ENCODE data around the gene SURF1. TPM values are rescaled to one million over a fixed set of nuclear protein-coding genes. Genes with fewer than 3 reads are reported as not detected.
A peak's percentile ranks its signal among the peaks of the same experiment; 100 is the strongest.

The SURF1 gene, protein sequence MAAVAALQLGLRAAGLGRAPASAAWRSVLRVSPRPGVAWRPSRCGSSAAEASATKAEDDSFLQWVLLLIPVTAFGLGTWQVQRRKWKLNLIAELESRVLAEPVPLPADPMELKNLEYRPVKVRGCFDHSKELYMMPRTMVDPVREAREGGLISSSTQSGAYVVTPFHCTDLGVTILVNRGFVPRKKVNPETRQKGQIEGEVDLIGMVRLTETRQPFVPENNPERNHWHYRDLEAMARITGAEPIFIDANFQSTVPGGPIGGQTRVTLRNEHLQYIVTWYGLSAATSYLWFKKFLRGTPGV
- 10 to 100 TPM; 40.6 to 41.9 TPM for total RNA-seq

DNA sequence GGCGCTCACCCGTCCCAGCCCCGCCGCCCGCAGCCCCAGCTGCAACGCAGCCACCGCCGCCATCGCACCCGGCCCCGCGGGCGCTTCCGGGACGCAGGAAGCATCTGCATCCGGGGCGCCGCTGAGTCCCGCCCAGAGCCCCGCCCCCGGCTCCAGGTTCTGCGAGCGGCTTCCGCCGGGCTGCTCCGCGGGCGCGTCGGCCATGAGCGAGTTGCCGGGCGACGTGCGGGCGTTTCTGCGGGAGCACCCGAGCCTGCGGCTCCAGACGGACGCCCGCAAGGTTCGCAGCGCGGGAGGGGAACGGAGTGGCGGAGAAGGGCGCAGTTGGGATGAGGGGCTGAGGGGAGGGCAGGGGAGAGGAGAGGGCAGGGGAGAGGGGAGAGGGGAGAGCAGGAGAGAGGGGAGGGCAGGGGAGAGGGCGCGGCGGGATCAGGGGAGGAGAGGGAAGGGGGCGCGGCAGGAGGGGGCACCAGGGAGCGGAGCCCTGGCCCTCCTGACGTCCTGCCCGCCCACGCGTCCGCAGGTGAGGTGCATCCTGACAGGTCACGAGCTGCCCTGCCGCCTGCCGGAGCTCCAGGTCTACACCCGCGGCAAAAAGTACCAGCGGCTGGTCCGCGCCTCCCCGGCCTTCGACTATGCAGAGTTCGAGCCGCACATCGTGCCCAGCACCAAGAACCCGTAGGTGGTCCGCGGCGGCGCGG is at the start of gene SURF1, which contains the start of gene SURF2:
SURF1 (minus strand) TSS at position 97 of the 701 bp plus-strand sequence; CDS start at position 63, 34 bp downstream.
SURF2 (plus strand) TSS at position 160 of the 701 bp plus-strand sequence; CDS start at position 203, 43 bp downstream.
- peak within 1 kb of the TSS; percentile 93 for H3K4me3 Mint-ChIP-seq
- ATAC-seq (ENCODE audit: low read depth) (peak; percentile 89), DNase-seq (peak; percentile 95)
- no peaks in the 10 kb centered on the region for H3K27me3 Mint-ChIP-seq
- peak within 1 kb of the TSS; percentile 86 for H3K27ac Mint-ChIP-seq
- H3K4me1 Mint-ChIP-seq: peaks cover 27% of the 10 kb centered on the region
- POLR2A ChIA-PET: interaction anchor here (0.7 to 8.3 kb wide), 13 partner anchors 8 to 1002 kb away, joined by 3 to 162 read pairs (median 4); partner anchors contain the start of genes MED22, REXO4, RPL7A and SETX
- H3K36me3 Mint-ChIP-seq: peaks cover 16% of the 10 kb centered on the region
- no peaks in the 10 kb centered on the region for H3K9me3 Mint-ChIP-seq

DNA sequence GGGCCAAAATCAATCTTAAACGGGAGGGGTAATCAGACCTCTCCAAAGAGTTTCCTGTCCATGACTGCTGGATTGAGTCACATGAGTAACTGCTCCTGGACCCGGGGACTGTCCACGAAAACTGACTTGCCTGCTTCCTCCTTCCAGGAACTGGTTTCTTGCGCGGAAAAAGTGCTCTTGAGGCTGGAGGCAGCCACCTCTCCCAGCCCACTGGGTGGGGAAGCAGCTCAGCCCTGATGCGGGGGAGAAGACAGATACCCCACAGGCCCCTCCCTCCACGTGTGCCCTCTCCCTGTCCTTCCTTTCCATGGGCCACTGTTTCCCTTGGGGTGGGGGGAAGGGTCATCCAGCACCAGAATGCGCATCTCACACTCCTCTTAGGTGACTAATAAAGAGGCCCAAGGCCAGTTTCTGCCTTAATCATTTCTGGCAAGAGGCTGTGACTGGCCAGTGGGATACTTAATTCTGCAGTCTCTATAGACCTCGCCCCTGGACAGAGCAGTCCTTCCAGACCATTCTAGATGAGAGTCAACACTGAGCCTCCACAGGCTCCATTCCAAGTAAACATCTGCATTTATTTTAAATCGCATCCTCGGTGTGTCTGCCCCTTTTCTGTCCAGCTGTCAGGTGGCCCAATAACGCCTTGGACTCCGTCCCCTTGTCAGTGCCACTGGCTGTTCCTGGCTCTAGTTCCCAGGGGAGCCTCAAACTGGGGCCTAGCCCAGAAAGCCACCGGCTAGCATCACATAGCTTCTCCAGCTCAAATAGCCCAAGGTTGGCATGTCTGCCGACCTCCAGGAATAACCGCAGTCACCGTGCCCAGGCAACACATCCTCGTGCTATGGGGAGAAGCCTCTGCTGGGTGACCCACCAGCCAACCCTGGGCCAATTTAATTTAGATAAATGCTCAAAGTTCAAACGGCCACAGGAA is 49.5 kb upstream of the SURF1 start:
- Mint-ChIP-seq H3K27ac (no peak overlapping the region), H3K4me1 (peaks cover 10% of the 10 kb centered on the region), H3K4me3 (no peak overlapping the region), H3K36me3 (peaks cover 13% of the 10 kb centered on the region), H3K9me3 (no peaks in the 10 kb centered on the region), H3K27me3 (no peaks in the 10 kb centered on the region)
- POLR2A ChIA-PET: no interaction called here
- ATAC-seq (ENCODE audit: low read depth) (no peak), DNase-seq (no peak)

- ATAC-seq (ENCODE audit: low read depth) (no peak), DNase-seq (no peak)
- H3K27ac Mint-ChIP-seq: no peak overlapping the region
- peaks cover 11% of the 10 kb centered on the region for H3K36me3 Mint-ChIP-seq
- no peaks in the 10 kb centered on the region for H3K27me3 Mint-ChIP-seq
- no peaks in the 10 kb centered on the region for H3K9me3 Mint-ChIP-seq
- no peak overlapping the region for H3K4me3 Mint-ChIP-seq
- H3K4me1 Mint-ChIP-seq: peaks cover 10% of the 10 kb centered on the region
- POLR2A ChIA-PET: interaction anchor here (0.8 kb wide), 1 partner anchor 30 kb away, joined by 7 read pairs; no protein-coding TSS in a partner anchor
Measured at GRCh38 chr9:133404454-133405002, 48.2 kb upstream of the SURF1 start.

GRCh38 chr9:133403766-133404453 is 47.6 kb upstream of the SURF1 start:
- Mint-ChIP-seq H3K27ac (no peak overlapping the region), H3K27me3 (no peaks in the 10 kb centered on the region), H3K9me3 (no peaks in the 10 kb centered on the region), H3K36me3 (peaks cover 11% of the 10 kb centered on the region), H3K4me1 (peaks cover 10% of the 10 kb centered on the region), H3K4me3 (no peak overlapping the region)
- POLR2A ChIA-PET: interaction anchor here (0.8 kb wide), 1 partner anchor 30 kb away, joined by 7 read pairs; no protein-coding TSS in a partner anchor
- ATAC-seq (ENCODE audit: low read depth) (peak; percentile 51), DNase-seq (peak; percentile 71)

DNA sequence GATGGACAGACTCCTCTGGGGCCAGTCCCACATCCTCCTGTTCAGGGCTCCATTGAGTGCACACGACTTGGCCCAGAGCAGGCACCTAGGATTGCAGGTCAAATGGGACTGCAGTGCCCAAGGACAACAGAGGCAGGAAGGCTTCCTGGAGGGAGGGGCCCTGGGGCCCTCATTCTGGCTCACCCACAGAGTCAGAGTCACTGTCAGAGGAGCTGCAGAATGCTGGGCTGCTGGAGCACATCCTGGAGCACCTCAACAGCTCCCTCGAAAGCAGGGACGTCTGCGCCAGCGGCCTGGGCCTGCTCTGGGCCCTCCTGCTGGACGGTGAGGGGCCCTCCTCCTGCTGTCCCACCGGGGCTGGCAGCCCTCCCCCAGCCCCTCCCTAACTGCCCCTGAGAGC is 46.4 kb upstream of the SURF1 start:
- peaks cover 10% of the 10 kb centered on the region for H3K4me1 Mint-ChIP-seq
- no peaks in the 10 kb centered on the region for H3K27me3 Mint-ChIP-seq
- H3K4me3 Mint-ChIP-seq: no peak overlapping the region
- no peak for DNase-seq
- peaks cover 10% of the 10 kb centered on the region for H3K36me3 Mint-ChIP-seq
- no peak overlapping the region for H3K27ac Mint-ChIP-seq
- no peak for ATAC-seq (ENCODE audit: low read depth)
- no peaks in the 10 kb centered on the region for H3K9me3 Mint-ChIP-seq
- POLR2A ChIA-PET: interaction anchor here (0.7 kb wide), 1 partner anchor 32 kb away, joined by 3 read pairs; no protein-coding TSS in a partner anchor

DNA sequence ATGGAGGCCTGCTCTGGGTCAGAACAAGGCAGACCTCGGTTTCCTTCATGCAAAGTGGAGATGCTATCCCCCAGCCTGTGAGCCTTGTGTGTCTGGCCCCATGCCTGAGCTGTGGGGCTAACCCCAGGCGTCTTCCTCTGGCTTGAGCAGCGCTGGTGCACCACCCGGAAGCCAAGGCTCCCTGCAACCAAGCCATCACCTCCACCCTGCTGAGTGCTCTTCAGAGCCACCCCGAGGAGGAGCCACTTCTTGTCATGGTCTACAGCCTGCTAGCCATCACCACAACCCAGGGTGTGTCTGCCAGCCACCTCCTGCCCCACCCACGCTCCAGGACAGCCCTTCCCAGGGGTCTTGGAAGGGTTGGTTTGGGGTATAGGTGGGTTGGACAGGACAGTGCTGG is 45.3 kb upstream of the SURF1 start:
- Mint-ChIP-seq H3K27me3 (no peaks in the 10 kb centered on the region), H3K4me1 (peaks cover 5% of the 10 kb centered on the region), H3K36me3 (peaks cover 1% of the 10 kb centered on the region), H3K27ac (no peak overlapping the region), H3K9me3 (no peaks in the 10 kb centered on the region), H3K4me3 (no peak overlapping the region)
- DNase-seq: no peak
- ATAC-seq (ENCODE audit: low read depth): no peak
- POLR2A ChIA-PET: no interaction called here

DNA sequence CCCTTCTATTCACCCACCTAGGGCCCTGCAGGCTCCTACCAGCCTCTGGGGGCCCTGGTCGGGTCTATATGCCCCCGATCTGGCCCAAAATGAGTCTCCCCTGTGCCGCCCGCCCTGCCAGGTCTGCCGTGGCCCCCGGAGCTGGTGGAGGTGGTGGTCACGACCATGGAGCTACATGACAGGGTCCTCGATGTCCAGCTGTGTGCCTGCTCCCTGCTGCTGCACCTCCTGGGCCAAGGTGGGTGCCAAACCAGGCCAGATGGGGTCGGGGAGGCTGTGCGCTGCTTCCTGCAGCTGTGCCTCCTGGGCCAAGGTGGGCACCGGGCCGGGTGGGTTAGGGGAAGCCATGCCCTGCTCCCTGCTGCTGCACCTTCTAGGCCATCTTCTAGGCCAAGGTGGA is 44.0 kb upstream of the SURF1 start:
- Mint-ChIP-seq H3K27ac (no peak overlapping the region), H3K4me3 (no peak overlapping the region)

DNA sequence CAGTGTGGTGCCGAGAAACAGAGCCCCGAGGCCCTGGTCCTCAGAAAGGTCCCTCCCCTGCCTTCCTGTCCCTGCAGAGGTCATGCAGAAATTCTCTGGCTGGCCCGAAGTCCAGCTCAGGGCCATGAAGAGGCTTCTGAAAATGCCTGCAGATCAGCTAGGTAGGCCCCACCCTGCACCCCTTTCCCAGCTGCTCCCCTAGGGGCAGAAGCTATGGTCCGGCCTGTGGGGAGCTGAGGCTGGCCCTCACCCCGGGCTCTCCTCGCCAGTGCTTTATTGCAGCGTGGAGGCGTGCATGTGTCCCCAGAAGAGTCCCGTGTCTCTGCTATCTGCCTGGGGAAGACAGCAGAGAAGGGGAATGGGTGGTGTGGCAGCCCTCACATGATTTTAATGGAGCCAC is 41.6 kb upstream of the SURF1 start:
- no peak for DNase-seq

More for the DNA sequence above, 44.0 kb upstream of the SURF1 start:
- no peaks in the 10 kb centered on the region for H3K27me3 Mint-ChIP-seq
- H3K4me1 Mint-ChIP-seq: peaks cover 5% of the 10 kb centered on the region
- POLR2A ChIA-PET: no interaction called here
- DNase-seq (no peak), ATAC-seq (ENCODE audit: low read depth) (no peak)
- no peaks in the 10 kb centered on the region for H3K9me3 Mint-ChIP-seq
- H3K36me3 Mint-ChIP-seq: no peaks in the 10 kb centered on the region

DNA sequence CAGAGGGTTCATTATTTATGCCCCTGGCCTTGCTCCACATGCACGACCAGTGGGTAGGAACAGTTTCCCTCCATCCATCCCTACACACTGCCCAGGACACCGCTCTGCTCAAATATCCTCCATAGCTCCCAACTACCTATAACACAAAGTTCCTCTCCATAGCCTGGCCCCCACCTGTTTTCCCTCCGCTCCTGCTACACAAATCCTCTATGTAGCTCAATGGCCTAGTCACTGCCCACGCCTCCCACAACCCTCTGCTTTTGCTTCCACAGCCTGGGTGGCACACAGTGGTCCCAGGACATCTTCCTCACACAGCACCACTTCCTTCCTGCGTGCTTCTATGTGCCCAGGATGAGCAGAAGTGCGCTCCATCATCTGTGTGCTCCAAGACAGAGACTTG is 41.1 kb upstream of the SURF1 start:
- no peak for DNase-seq
- Mint-ChIP-seq H3K4me1 (peaks cover 3% of the 10 kb centered on the region), H3K9me3 (no peaks in the 10 kb centered on the region), H3K4me3 (no peak overlapping the region), H3K27me3 (peaks cover 2% of the 10 kb centered on the region), H3K27ac (no peak overlapping the region), H3K36me3 (no peaks in the 10 kb centered on the region)
- ATAC-seq (ENCODE audit: low read depth): no peak
- POLR2A ChIA-PET: no interaction called here

More for the DNA sequence above, 41.6 kb upstream of the SURF1 start:
- H3K4me1 Mint-ChIP-seq: peaks cover 3% of the 10 kb centered on the region
- H3K4me3 Mint-ChIP-seq: no peak overlapping the region
- H3K27ac Mint-ChIP-seq: no peak overlapping the region
- H3K36me3 Mint-ChIP-seq: no peaks in the 10 kb centered on the region
- ATAC-seq (ENCODE audit: low read depth): no peak
- H3K9me3 Mint-ChIP-seq: no peaks in the 10 kb centered on the region
- POLR2A ChIA-PET: no interaction called here
- H3K27me3 Mint-ChIP-seq: peaks cover 2% of the 10 kb centered on the region

GRCh38 chr9:133396952-133397351 is 40.7 kb upstream of the SURF1 start:
- no peak overlapping the region for H3K27ac Mint-ChIP-seq
- no peak overlapping the region for H3K4me3 Mint-ChIP-seq
- H3K36me3 Mint-ChIP-seq: no peaks in the 10 kb centered on the region
- no peak for ATAC-seq (ENCODE audit: low read depth)
- H3K27me3 Mint-ChIP-seq: peaks cover 2% of the 10 kb centered on the region
- no peaks in the 10 kb centered on the region for H3K9me3 Mint-ChIP-seq
- DNase-seq: no peak
- POLR2A ChIA-PET: no interaction called here
- peaks cover 3% of the 10 kb centered on the region for H3K4me1 Mint-ChIP-seq

- POLR2A ChIA-PET: no interaction called here
- no peaks in the 10 kb centered on the region for H3K9me3 Mint-ChIP-seq
- ATAC-seq (ENCODE audit: low read depth) (no peak), DNase-seq (no peak)
- no peak overlapping the region for H3K4me3 Mint-ChIP-seq
- H3K27me3 Mint-ChIP-seq: peaks cover 2% of the 10 kb centered on the region
- peaks cover 3% of the 10 kb centered on the region for H3K4me1 Mint-ChIP-seq
- no peak overlapping the region for H3K27ac Mint-ChIP-seq
- no peaks in the 10 kb centered on the region for H3K36me3 Mint-ChIP-seq
Measured at GRCh38 chr9:133394687-133395271, 38.5 kb upstream of the SURF1 start.

DNA sequence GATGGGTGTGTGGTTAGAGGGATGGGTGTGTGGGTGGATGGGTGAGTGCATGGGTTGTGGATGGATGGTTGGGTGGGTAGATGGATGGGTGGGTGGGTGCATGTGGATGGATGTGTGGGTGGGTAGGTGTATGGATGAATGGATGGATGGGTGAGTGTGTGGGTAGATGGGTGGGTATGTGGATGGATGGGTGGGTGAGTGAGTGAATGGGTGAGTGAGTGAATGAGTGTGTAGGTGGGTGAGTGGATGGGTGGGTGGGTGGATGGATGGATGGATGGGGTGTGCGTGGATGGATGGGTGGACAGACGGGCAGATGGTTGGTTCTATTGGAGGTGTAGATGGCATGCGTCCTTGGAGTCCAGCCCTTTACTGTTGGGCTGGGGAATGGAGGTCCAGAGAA is 37.1 kb upstream of the SURF1 start:
- H3K4me1 Mint-ChIP-seq: peaks cover 3% of the 10 kb centered on the region
- POLR2A ChIA-PET: no interaction called here
- ATAC-seq (ENCODE audit: low read depth) (no peak), DNase-seq (no peak)
- no peaks in the 10 kb centered on the region for H3K36me3 Mint-ChIP-seq
- no peak overlapping the region for H3K4me3 Mint-ChIP-seq
- H3K27ac Mint-ChIP-seq: no peak overlapping the region
- no peaks in the 10 kb centered on the region for H3K9me3 Mint-ChIP-seq
- peaks cover 2% of the 10 kb centered on the region for H3K27me3 Mint-ChIP-seq

Data from activated naive CD8-positive, alpha-beta T cell treated with anti-CD3 and anti-CD28 coated beads, Interleukin-2, amount 10 ng/mL, durations not matched to agents 7 days and 5 days (primary cell).